ENCODE data around the gene MRPL53. TPM values are rescaled to one million over a fixed set of nuclear protein-coding genes. Genes with fewer than 3 reads are reported as not detected.

The MRPL53 gene
- total and polyA plus RNA-seq, 2 of the 13 experiments (the other 11 are each of a cell fraction or from before 2014, with no cell fraction given), result 34.3 to 51.9 TPM

DNA sequence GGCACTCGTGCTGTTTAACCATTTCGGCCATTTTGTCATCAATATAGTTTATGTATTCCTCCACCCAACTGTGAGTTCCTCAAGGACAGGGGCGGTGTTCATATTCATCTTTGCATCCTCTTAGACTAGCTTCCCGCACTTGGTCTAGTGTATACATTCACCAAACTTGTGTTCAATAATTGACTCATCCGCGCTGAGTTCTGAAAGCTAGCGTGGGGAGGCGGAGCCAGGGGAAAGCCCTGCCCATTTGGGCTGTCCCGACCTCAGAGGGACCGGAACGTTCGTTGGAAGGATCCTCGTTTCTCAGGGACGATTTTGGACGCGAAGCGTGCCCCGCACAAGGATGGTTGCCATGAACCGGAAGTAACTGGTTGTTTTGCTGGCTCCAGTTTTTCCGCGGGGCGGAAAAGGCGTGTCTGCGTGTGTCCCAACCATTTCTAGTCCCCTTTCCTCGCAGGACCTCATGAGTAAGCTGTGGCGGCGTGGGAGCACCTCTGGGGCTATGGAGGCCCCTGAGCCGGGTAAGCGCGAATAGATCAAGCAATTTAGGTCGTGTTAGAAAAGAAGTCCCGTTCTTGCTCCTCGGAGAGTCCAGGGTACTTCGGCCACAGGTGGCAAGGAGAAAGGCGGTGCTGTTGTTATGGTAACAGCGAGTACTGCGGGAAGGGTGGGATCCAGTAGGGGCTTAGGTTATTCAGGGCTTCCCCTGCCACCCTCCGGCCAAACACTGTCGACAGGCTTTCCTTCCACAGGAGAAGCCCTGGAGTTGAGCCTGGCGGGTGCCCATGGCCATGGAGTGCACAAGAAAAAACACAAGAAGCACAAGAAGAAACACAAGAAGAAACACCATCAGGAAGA lies 17.6 kb downstream of the MRPL53 start, which contains the start of gene INO80B:
TSS of gene INO80B (plus strand) at position 434 of the 858 bp plus-strand sequence. CDS start at position 464, 30 bp downstream.
- no peaks in the 10 kb centered on the region; a peak in 1 of 5 replicates for H3K27me3 ChIP-seq (ENCODE audit: control insufficient read depth in 1 of 2, insufficient read depth in 2 of 2, low read length in 2 of 2)
- peaks cover 50% of the 10 kb centered on the region for H3K4me1 ChIP-seq (ENCODE audit: insufficient read depth, low read length)
- peak; percentile 94 for FAIRE-seq
- peak within 1 kb of the TSS; percentile 98 for H3K4me2 ChIP-seq (ENCODE audit: low read depth, low read length)
- TSS peak; percentile 38 for BruUV-seq (replicated peaks)
- no peaks in the 10 kb centered on the region for H3K9me3 ChIP-seq (ENCODE audit: low read length)
- in situ Hi-C loops (cut with HindIII; ENCODE audit: extremely low pct_ligation_motif_present, low pct_unique_long_range_greater_than_20kb), result no loop called here
- peaks cover 22% of the 10 kb centered on the region for H3K79me2 ChIP-seq (ENCODE audit: insufficient read depth, low read length)
- 4% methylated on average over 39 of the region's 40 CpGs for WGBS (ENCODE audit: low lambda C conversion rate)
- H3K4me3 ChIP-seq (replicated peaks in 1 of 3; ENCODE audit: insufficient read depth in 1 of 3, low read depth in 2 of 3, low read length in 3 of 3), result peak within 1 kb of the TSS; percentile 65 to 89 (median 84)
- peak within 1 kb of the TSS; percentile 71 for H3K9ac ChIP-seq (ENCODE audit: insufficient read depth, low read depth, low read length)
- no peaks in the 10 kb centered on the region for H3K36me3 ChIP-seq (replicated peaks in 1 of 2; ENCODE audit: control insufficient read depth in 1 of 2, insufficient read depth in 2 of 2, low read length in 2 of 2)
- intact Hi-C loops (cut with micrococcal nuclease; ENCODE audit: unreplicated experiment), result loop anchor here (1.0 kb wide), 2 partner anchors 15 to 28 kb away; partner anchors contain the start of gene TTC31
- ChIA-PET POLR2A (interaction anchor here (0.8 to 12.4 kb wide), 16 partner anchors 12 to 74 kb away, joined by 3 to 342 read pairs (median 6); partner anchors contain the start of genes AUP1, CCDC142, DQX1 and HTRA2), CTCF (ENCODE audit: low intra/inter-chr PET ratio, low total read pairs) (interaction anchor here (0.9 kb wide), 1 partner anchor 28 kb away, joined by 3 read pairs; the partner anchor contains the start of genes CCDC142 and TTC31)
- peak within 1 kb of the TSS; percentile 17 for H3K27ac ChIP-seq (ENCODE audit: extremely low read length, insufficient read depth, low read length)
- H4K20me1 ChIP-seq (ENCODE audit: insufficient read depth, low read length), result no peaks in the 10 kb centered on the region
- H2AFZ ChIP-seq (ENCODE audit: low read length), result peak within 1 kb of the TSS; percentile 32
- DNase-seq (ENCODE audit: low spot score), result peak; percentile 97
- peak; percentile 22 for ATAC-seq
- TF ChIP-seq RFXANK (CRISPR knock-in tag; IDR thresholded peaks at IDR 0.05) (peak; percentile 95), ZNF768 (CRISPR knock-in tag; IDR thresholded peaks at IDR 0.05) (peak; percentile 79), ZMYM3 (CRISPR knock-in tag; IDR thresholded peaks at IDR 0.05) (peak; percentile 85; the same call in 1 of the 2 replicates), FOSL2 (CRISPR knock-in tag; IDR thresholded peaks at IDR 0.05) (peak; percentile 90), ZNF224 (CRISPR knock-in tag; IDR thresholded peaks at IDR 0.05) (0 out of 2 replicates have a peak, but pooled peaks have one; percentile 34), SAP130 (CRISPR knock-in tag; IDR thresholded peaks at IDR 0.05; ENCODE audit: low read depth) (peak; percentile 100), CENPT (CRISPR knock-in tag; IDR thresholded peaks at IDR 0.05; ENCODE audit: low read depth) (no peak), SP2 (CRISPR knock-in tag; IDR thresholded peaks at IDR 0.05) (peak; percentile 82), ZNF567 (CRISPR knock-in tag; IDR thresholded peaks at IDR 0.05; ENCODE audit: borderline replicate concordance) (peak; percentile 98), ELK4 (CRISPR knock-in tag; IDR thresholded peaks at IDR 0.05; ENCODE audit: borderline replicate concordance) (no peak), ARNT2 (CRISPR knock-in tag; IDR thresholded peaks at IDR 0.05; ENCODE audit: low read depth) (peak; percentile 94), ZNF326 (CRISPR knock-in tag; IDR thresholded peaks at IDR 0.05; ENCODE audit: borderline replicate concordance) (no peak), RXRA (CRISPR knock-in tag; IDR thresholded peaks at IDR 0.05) (peak; percentile 89), FUBP1 (CRISPR knock-in tag; IDR thresholded peaks at IDR 0.05; ENCODE audit: borderline replicate concordance) (peak; percentile 97; the same call in 1 of the 2 replicates)
- TF ChIP-seq, protein P1, sequence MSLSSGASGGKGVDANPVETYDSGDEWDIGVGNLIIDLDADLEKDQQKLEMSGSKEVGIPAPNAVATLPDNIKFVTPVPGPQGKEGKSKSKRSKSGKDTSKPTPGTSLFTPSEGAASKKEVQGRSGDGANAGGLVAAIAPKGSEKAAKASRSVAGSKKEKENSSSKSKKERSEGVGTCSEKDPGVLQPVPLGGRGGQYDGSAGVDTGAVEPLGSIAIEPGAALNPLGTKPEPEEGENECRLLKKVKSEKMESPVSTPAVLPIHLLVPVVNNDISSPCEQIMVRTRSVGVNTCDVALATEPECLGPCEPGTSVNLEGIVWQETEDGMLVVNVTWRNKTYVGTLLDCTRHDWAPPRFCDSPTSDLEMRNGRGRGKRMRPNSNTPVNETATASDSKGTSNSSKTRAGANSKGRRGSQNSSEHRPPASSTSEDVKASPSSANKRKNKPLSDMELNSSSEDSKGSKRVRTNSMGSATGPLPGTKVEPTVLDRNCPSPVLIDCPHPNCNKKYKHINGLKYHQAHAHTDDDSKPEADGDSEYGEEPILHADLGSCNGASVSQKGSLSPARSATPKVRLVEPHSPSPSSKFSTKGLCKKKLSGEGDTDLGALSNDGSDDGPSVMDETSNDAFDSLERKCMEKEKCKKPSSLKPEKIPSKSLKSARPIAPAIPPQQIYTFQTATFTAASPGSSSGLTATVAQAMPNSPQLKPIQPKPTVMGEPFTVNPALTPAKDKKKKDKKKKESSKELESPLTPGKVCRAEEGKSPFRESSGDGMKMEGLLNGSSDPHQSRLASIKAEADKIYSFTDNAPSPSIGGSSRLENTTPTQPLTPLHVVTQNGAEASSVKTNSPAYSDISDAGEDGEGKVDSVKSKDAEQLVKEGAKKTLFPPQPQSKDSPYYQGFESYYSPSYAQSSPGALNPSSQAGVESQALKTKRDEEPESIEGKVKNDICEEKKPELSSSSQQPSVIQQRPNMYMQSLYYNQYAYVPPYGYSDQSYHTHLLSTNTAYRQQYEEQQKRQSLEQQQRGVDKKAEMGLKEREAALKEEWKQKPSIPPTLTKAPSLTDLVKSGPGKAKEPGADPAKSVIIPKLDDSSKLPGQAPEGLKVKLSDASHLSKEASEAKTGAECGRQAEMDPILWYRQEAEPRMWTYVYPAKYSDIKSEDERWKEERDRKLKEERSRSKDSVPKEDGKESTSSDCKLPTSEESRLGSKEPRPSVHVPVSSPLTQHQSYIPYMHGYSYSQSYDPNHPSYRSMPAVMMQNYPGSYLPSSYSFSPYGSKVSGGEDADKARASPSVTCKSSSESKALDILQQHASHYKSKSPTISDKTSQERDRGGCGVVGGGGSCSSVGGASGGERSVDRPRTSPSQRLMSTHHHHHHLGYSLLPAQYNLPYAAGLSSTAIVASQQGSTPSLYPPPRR (CRISPR knock-in tag; IDR thresholded peaks at IDR 0.05; ENCODE audit: borderline replicate concordance), result peak; percentile 80; the same call in 1 of the 2 replicates

All from HepG2 (cell line).